Esophagus muscularis mucosa (tissue), 3 donors: ENCODE data around the gene TMEM150C.

Experiments used
- POLR2A ChIP-seq: fragments of 450-650 bp; IDR thresholded peaks from one replicate; pipeline ENCODE4 v1.6.1; 2017; ENCODE audit warnings: antibody characterized with exemption, moderate library complexity, mild to moderate bottlenecking, low read depth
- TF ChIP-seq, protein P1 (sequence below), 3 experiments: fragments of 200-600 bp in 2 of 3; fragments of 450-650 bp in 1 of 3; sonication (generic) in 2 of 3; IDR thresholded peaks; one replicate each; pipeline ENCODE4 v1.5.1; 2017 to 2019; ENCODE audit warnings: antibody characterized with exemption in 3 of 3, mild to moderate bottlenecking in 2 of 3, moderate library complexity in 1 of 3

DNA sequence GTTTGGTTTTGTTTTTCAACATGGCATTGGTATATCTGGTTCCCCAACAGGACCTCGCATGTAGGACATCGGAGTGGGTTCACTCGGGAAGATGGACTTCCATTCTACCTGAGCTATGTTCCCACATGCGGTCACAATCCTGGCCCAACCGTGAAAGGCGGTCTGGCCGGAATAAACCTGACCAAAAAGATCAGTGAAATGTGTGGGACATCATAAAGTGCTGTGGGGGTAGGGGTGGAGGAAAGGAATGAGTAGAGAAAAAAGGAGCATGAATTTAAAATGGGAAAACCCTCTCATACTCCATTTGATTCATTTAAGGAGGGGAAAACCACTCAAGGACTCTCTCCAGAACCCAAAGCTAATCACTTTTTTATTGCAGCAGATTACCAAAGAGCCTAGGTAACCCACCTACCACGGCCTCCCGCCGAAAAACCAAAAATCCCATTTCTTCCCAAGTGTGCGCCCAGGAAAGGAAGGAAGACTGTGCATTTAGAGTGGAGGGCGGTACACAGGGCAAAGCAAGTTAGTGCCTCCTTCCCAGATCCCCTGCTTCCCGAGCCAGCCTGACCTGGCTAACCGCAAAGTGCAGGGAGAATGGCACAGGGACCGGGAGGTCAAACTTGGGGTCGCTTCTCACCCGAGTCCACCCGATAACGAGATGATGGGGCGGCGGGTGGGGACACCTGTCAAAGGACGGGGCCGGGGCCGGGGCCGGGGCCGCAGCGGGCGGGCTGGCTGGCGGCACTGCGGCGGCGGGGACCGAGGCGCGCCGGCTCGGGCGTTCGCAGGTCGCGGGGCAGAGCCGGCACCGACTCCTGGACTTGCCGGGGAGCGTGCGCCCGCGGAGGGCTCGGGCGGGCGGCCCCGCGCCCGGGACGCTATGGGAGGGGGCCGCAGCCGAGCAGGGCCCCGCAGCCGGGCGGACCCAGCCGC lies 669 bp downstream of the TMEM150C start:
- TF ChIP-seq POLR2A = no peak
- TF ChIP-seq, protein P1, sequence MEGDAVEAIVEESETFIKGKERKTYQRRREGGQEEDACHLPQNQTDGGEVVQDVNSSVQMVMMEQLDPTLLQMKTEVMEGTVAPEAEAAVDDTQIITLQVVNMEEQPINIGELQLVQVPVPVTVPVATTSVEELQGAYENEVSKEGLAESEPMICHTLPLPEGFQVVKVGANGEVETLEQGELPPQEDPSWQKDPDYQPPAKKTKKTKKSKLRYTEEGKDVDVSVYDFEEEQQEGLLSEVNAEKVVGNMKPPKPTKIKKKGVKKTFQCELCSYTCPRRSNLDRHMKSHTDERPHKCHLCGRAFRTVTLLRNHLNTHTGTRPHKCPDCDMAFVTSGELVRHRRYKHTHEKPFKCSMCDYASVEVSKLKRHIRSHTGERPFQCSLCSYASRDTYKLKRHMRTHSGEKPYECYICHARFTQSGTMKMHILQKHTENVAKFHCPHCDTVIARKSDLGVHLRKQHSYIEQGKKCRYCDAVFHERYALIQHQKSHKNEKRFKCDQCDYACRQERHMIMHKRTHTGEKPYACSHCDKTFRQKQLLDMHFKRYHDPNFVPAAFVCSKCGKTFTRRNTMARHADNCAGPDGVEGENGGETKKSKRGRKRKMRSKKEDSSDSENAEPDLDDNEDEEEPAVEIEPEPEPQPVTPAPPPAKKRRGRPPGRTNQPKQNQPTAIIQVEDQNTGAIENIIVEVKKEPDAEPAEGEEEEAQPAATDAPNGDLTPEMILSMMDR (IDR thresholded peaks at IDR 0.05) = no peak
